Mucosa of descending colon (tissue), 3 donors: Measurements from ENCODE around the gene ASTL. TPM values are rescaled to one million over a fixed set of nuclear protein-coding genes. Genes with fewer than 3 reads are reported as not detected.

Experiments used
- ATAC-seq: fragments of 200-7000 bp; cut with Tn5 transposase; one replicate; pipeline ENCODE4 v1.9.1; 2020; ENCODE audit warnings: mild to moderate bottlenecking, moderate library complexity
- DNase-seq, 3 donors: peaks; one replicate each; pipeline ENCODE4 v3.0.0-alpha.2; 2020
- H3K36me3 ChIP-seq: fragments of 200-600 bp; one replicate; pipeline ENCODE4 v1.8.0; 2021; ENCODE audit warnings: low read depth, mild to moderate bottlenecking
- H3K4me1 ChIP-seq: fragments of 200-600 bp; one replicate; pipeline ENCODE4 v1.8.0; 2021; ENCODE audit warnings: low read depth, mild to moderate bottlenecking
- H3K4me3 ChIP-seq: fragments of 200-600 bp; one replicate; pipeline ENCODE4 v1.8.0; 2021; ENCODE audit warnings: mild to moderate bottlenecking
- H3K9me3 ChIP-seq: fragments of 200-600 bp; one replicate; pipeline ENCODE4 v1.8.0; 2021; ENCODE audit warnings: mild to moderate bottlenecking
- CTCF ChIP-seq: fragments of 200-600 bp; IDR thresholded peaks from one replicate; pipeline ENCODE4 v1.8.0; 2022; ENCODE audit warnings: antibody characterized with exemption, mild to moderate bottlenecking
- intact Hi-C, 2 donors: fragments of 100-400 bp; cut with DNase I in 1 of 2; cut with micrococcal nuclease in 1 of 2; formaldehyde crosslinking; loops; one replicate each; pipeline versions ENCODE4 v1.11.0 to v1.11.1; 2022; cut with DNase I, micrococcal nuclease
- total RNA-seq, 3 donors: library from RNA; stranded (reverse); fragmentation: NEBNext Ultra II Directional in 2 of 3; extraction: Animal tissue kit (Norgen Biotek cat#: 25700) in 2 of 3; gene quantifications; one replicate each; pipeline versions ENCODE4 v1.2.1 to v1.2.4, GENCODE V29; 2021 to 2023
- donor health status: DM: no; HTN: no; CAD: no; lungs with moderate emphysema.
- donor health status: DM: no; HTN: no; CAD: no.
- donor health status: DM: no; HTN: yes; CAD: no.

Gene ASTL
- total RNA-seq, 3 donors from 2014 or later, result not detected

- ATAC-seq (peak; percentile 99), DNase-seq (peak; percentile 79 to 90 (median 89))
- no peak overlapping the region for H3K4me3 ChIP-seq
- no peaks in the 10 kb centered on the region for H3K9me3 ChIP-seq
- H3K36me3 ChIP-seq, result no peaks in the 10 kb centered on the region
- no peaks in the 10 kb centered on the region for H3K4me1 ChIP-seq
- TF ChIP-seq CTCF, result peak; percentile 89
- intact Hi-C loops, result no loop called here
These were observed 36.2 kb upstream of the ASTL start for GRCh38 chr2:96174251-96175144.

DNA sequence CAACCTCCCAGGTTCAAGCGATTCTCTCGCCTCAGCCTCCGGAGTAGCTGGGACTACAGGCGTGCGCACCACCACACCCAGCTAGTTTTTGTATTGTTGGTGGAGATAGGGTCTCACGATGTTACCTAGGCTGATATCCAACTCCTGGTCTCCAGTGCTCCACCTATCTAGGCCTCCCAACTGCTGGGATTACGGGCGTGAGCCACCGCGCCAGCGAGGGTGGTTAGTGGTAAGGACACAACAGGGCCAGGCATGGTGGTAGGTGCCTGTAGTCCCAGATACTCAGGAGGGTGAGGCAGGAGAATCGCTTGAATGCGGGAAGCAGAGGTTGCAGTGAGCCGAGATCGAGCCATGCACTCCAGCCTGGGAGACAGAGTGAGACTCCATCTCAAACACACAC lies 33.5 kb upstream of the ASTL start:
- no peaks in the 10 kb centered on the region for H3K9me3 ChIP-seq
- intact Hi-C loops, result no loop called here
- H3K36me3 ChIP-seq, result no peaks in the 10 kb centered on the region
- ATAC-seq, result no peak
- no peak for TF ChIP-seq CTCF
- H3K4me1 ChIP-seq, result no peaks in the 10 kb centered on the region
- no peak overlapping the region for H3K4me3 ChIP-seq
- no peak for DNase-seq

DNA sequence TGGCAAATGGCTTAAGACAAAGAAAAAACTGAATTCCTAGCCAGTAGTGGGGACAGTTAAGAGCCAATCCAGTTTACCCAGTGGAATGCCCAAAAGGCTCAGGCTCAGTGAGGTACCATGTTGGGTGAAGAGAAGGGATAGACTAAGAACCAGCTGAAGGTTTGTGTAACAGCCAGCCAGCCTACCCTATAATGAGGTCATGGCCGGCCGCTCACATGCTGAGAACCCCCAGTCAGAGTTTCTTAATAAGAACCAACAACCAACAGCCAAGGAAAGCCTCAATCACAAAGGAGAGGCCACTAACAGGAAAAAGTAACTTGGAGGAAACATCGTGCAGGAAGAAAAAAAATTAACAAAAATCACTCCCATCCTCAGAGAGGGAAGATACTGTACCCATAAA lies 32.3 kb upstream of the ASTL start:
- ATAC-seq, result no peak
- intact Hi-C loops, result no loop called here
- Histone ChIP-seq H3K36me3 (no peaks in the 10 kb centered on the region), H3K4me3 (no peak overlapping the region), H3K9me3 (no peaks in the 10 kb centered on the region), H3K4me1 (no peaks in the 10 kb centered on the region)
- DNase-seq, result no peak
- no peak for TF ChIP-seq CTCF

DNA sequence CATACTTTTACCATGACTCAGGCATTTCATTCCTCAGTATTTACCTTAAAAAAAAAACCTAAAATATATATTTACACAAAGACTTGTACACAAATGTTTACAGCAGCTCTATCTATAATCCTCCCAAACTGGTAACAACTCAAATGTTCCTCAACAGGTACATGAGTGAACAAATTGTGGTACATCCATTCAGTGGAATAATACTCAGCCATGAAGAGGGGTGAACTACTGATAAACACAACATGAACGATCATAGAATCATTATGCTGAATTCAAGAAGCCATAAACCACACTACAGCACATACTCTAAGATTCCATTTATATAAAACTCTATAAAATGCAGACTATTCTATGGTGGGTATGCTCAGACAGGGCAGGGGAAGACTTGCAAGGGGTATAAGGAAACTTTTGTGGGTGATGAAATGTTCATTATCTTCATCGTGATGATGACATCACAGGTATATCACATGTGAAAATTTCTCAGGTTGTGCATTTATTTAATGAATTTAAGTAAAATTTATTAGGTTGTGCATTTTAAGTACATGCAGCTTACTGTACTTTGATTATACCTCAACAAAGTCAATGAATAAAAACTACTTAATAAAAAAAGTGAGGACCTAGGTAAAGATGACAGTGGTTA lies 31.7 kb upstream of the ASTL start:
- Histone ChIP-seq H3K9me3 (no peaks in the 10 kb centered on the region), H3K4me1 (no peaks in the 10 kb centered on the region), H3K36me3 (no peaks in the 10 kb centered on the region), H3K4me3 (no peak overlapping the region)
- intact Hi-C loops, result no loop called here
- ATAC-seq (no peak), DNase-seq (no peak)
- no peak for TF ChIP-seq CTCF

DNA sequence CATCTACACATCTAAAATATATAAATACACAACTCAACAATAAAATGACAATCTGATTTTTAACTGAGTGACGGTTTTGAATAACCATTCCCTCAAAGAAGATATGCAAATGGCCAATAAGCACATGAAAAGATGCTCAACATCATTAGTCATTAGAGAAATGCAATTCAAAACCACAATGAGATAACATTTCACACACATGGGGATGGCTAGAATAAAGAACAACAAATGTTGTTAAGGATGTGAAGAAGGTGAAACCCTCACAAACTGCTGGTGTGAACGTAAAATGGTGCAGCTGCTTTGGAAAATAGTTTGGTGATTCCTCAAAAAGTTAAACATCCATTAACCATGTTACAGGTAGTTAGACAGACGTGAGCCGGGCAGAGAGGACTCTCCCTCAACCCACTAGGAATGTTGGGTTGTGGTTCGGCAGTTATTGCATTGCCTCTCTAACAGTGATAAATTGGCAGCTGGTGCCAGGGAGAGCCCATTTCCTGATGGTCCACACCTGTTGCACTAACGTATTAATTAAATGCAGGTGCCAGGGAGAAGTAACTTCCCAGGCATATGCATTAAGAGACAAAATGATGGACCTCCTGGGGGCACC lies 29.2 kb upstream of the ASTL start:
- no peaks in the 10 kb centered on the region for H3K36me3 ChIP-seq
- DNase-seq, result no peak
- no peak for TF ChIP-seq CTCF
- ATAC-seq, result peak; percentile 27
- no peak overlapping the region for H3K4me3 ChIP-seq
- no peaks in the 10 kb centered on the region for H3K9me3 ChIP-seq
- H3K4me1 ChIP-seq, result no peaks in the 10 kb centered on the region
- intact Hi-C loops, result no loop called here
